Vagina (tissue), 2 donors: ENCODE measurements around the gene COMMD2. TPM values are rescaled to one million over a fixed set of nuclear protein-coding genes. Genes with fewer than 3 reads are reported as not detected.

Source experiments
- DNase-seq, 2 donors: peaks; one replicate each; pipeline ENCODE4 v3.0.0-alpha.2; 2017; ENCODE audit errors: extremely low spot score in 2 of 2
- H3K27ac ChIP-seq: fragments of 200-600 bp; sonication (generic); one replicate; pipeline ENCODE4 v1.5.1; 2019
- H3K27me3 ChIP-seq: fragments of 200-600 bp; sonication (generic); one replicate; pipeline ENCODE4 v1.5.1; 2019
- H3K36me3 ChIP-seq, 2 donors: fragments of 200-600 bp; sonication (generic); one replicate each; pipeline ENCODE4 v1.5.1; 2017 to 2019
- H3K4me1 ChIP-seq: fragments of 200-600 bp; sonication (generic); one replicate; pipeline ENCODE4 v1.5.1; 2019
- H3K4me3 ChIP-seq, 2 donors: fragments of 200-600 bp; sonication (generic); 1 replicate in 1 of 2; 2 replicates in 1 of 2; pipeline ENCODE4 v1.5.1; 2016 to 2019
- H3K9me3 ChIP-seq: fragments of 200-600 bp; sonication (generic); one replicate; pipeline ENCODE4 v1.5.1; 2019
- CTCF ChIP-seq, 3 experiments: fragments of 450-650 bp in 2 of 3; fragments of 200-600 bp in 1 of 3; sonication (generic) in 1 of 3; IDR thresholded peaks; one replicate each; pipeline ENCODE4 v1.5.1; 2017 to 2019; ENCODE audit warnings: antibody characterized with exemption in 3 of 3, mild to moderate bottlenecking in 2 of 3, moderate library complexity in 2 of 3
- POLR2A ChIP-seq, 2 donors: fragments of 450-650 bp; IDR thresholded peaks; one replicate each; pipeline ENCODE4 v1.6.1; 2017; ENCODE audit warnings: antibody characterized with exemption in 2 of 2, mild to moderate bottlenecking in 2 of 2, moderate library complexity in 2 of 2
- POLR2AphosphoS5 ChIP-seq, 2 donors: sonication (generic); formaldehyde crosslinking; IDR thresholded peaks; one replicate each; pipeline ENCODE4 v1.9.0; 2017; ENCODE audit warnings: antibody characterized with exemption in 2 of 2, mild to moderate bottlenecking in 2 of 2, low read depth in 1 of 2; ENCODE audit not compliant: insufficient read depth in 1 of 2
- intact Hi-C: fragments of 100-400 bp; cut with DNase I; formaldehyde crosslinking; loops from one replicate; pipeline ENCODE4 v1.15.1; 2023
- total RNA-seq: library from RNA; depleted of rRNA; stranded (reverse); fragments of >200 nt; gene quantifications from one replicate; pipeline ENCODE4 v1.2.3, GENCODE V29; 2016

The COMMD2 gene
- total RNA-seq, 1 donor from 2014 or later: 18.9 TPM

- Histone ChIP-seq H3K4me3 (no peak overlapping the region), H3K27ac (no peak overlapping the region), H3K4me1 (no peaks in the 10 kb centered on the region), H3K27me3 (no peaks in the 10 kb centered on the region), H3K36me3 (no peaks in the 10 kb centered on the region), H3K9me3 (no peaks in the 10 kb centered on the region)
- DNase-seq: no peak
- TF ChIP-seq CTCF (IDR thresholded peaks at IDR 0.05) (peak in 2 of 3 experiments; percentile 9 to 22), POLR2AphosphoS5 (IDR thresholded peaks at IDR 0.05; ENCODE audit: insufficient read depth in 1 of 2, low read depth in 1 of 2) (no peak)
- intact Hi-C loops: no loop called here
These were observed 13.6 kb upstream of the COMMD2 start for GRCh38 chr3:149765762-149766334.

GRCh38 chr3:149764302-149764701 lies 12.0 kb upstream of the COMMD2 start:
- intact Hi-C loops: no loop called here

GRCh38 chr3:149763565-149764195 lies 11.4 kb upstream of the COMMD2 start:
- no peaks in the 10 kb centered on the region for H3K9me3 ChIP-seq
- H3K36me3 ChIP-seq: no peaks in the 10 kb centered on the region
- no peak overlapping the region for H3K27ac ChIP-seq
- DNase-seq: no peak
- H3K4me3 ChIP-seq: no peak overlapping the region
- H3K4me1 ChIP-seq: no peaks in the 10 kb centered on the region
- TF ChIP-seq POLR2AphosphoS5 (IDR thresholded peaks at IDR 0.05; ENCODE audit: insufficient read depth in 1 of 2, low read depth in 1 of 2) (no peak), CTCF (IDR thresholded peaks at IDR 0.05) (no peak), POLR2A (IDR thresholded peaks at IDR 0.05) (no peak)
- intact Hi-C loops: no loop called here
- H3K27me3 ChIP-seq: no peaks in the 10 kb centered on the region

More at GRCh38 chr3:149764302-149764701, 12.0 kb upstream of the COMMD2 start:
- Histone ChIP-seq H3K4me1 (no peaks in the 10 kb centered on the region), H3K9me3 (no peaks in the 10 kb centered on the region), H3K27ac (no peak overlapping the region), H3K27me3 (no peaks in the 10 kb centered on the region), H3K4me3 (no peak overlapping the region), H3K36me3 (no peaks in the 10 kb centered on the region)
- no peak for DNase-seq
- TF ChIP-seq CTCF (IDR thresholded peaks at IDR 0.05): no peak
- no peak for TF ChIP-seq POLR2A (IDR thresholded peaks at IDR 0.05)
- TF ChIP-seq POLR2AphosphoS5 (IDR thresholded peaks at IDR 0.05; ENCODE audit: insufficient read depth in 1 of 2, low read depth in 1 of 2): no peak

- no peak overlapping the region for H3K4me3 ChIP-seq
- H3K36me3 ChIP-seq: peaks cover 0 to 12% of the 10 kb centered on the region in 2 donors
- DNase-seq: no peak
- peaks cover 25% of the 10 kb centered on the region for H3K4me1 ChIP-seq
- no peaks in the 10 kb centered on the region for H3K9me3 ChIP-seq
- intact Hi-C loops: no loop called here
- H3K27me3 ChIP-seq: no peaks in the 10 kb centered on the region
- TF ChIP-seq POLR2AphosphoS5 (IDR thresholded peaks at IDR 0.05; ENCODE audit: insufficient read depth in 1 of 2, low read depth in 1 of 2): no peak
- TF ChIP-seq CTCF (IDR thresholded peaks at IDR 0.05): no peak
- TF ChIP-seq POLR2A (IDR thresholded peaks at IDR 0.05): no peak
- H3K27ac ChIP-seq: no peak overlapping the region
These were observed 1.4 kb upstream of the COMMD2 start for GRCh38 chr3:149753717-149754116.

- Histone ChIP-seq H3K4me3 (peak overlapping the region; percentile 75 to 85), H3K27ac (peak overlapping the region; percentile 82), H3K4me1 (peaks cover 25% of the 10 kb centered on the region), H3K27me3 (no peaks in the 10 kb centered on the region), H3K36me3 (peaks cover 0 to 20% of the 10 kb centered on the region in 2 donors), H3K9me3 (no peaks in the 10 kb centered on the region)
- DNase-seq: no peak
- intact Hi-C loops: no loop called here
- TF ChIP-seq POLR2AphosphoS5 (IDR thresholded peaks at IDR 0.05; ENCODE audit: insufficient read depth in 1 of 2, low read depth in 1 of 2): no peak
- no peak for TF ChIP-seq POLR2A (IDR thresholded peaks at IDR 0.05)
- TF ChIP-seq CTCF (IDR thresholded peaks at IDR 0.05): no peak
These were observed 473 bp upstream of the COMMD2 start for GRCh38 chr3:149752788-149753136.
